ENCODE results near the gene WBP4.
"Not testable (repeated sequence)": the region's sequence is repeated elsewhere in the genome, so short reads cannot be mapped to it uniquely, and the experiment has no call there.

The WBP4 gene

GRCh38 chr13:41061075-41061913, at the start of gene WBP4:
Gene WBP4, plus strand, starts transcription at chr13:41061509. Its CDS starts 165 bp downstream, at chr13:41061674.
- DNase-seq = peak; percentile 97

- no peak for DNase-seq
Observed at GRCh38 chr13:41012536-41012935, 48.8 kb upstream of the WBP4 start.

GRCh38 chr13:41013835-41014234, 47.5 kb upstream of the WBP4 start:
- DNase-seq = no peak

GRCh38 chr13:41015920-41016319, 45.4 kb upstream of the WBP4 start:
- no peak for DNase-seq

GRCh38 chr13:41017159-41017558, 44.1 kb upstream of the WBP4 start:
- DNase-seq = no peak

GRCh38 chr13:41017817-41018601, 43.3 kb upstream of the WBP4 start:
- no peak for DNase-seq

GRCh38 chr13:41018602-41018948, 42.7 kb upstream of the WBP4 start:
- DNase-seq = no peak

GRCh38 chr13:41019011-41019487, 42.3 kb upstream of the WBP4 start, which contains the start of gene ELF1:
Gene ELF1, minus strand, starts transcription at chr13:41019316. Its CDS starts 37,262 bp downstream, at chr13:40982054.
- DNase-seq = peak; percentile 77

- no peak for DNase-seq
Observed at GRCh38 chr13:41019578-41020347, 41.5 kb upstream of the WBP4 start.

GRCh38 chr13:41025518-41025917, 35.8 kb upstream of the WBP4 start:
- DNase-seq = no peak

- DNase-seq = no peak
Observed at GRCh38 chr13:41026788-41027187, 34.5 kb upstream of the WBP4 start.

- no peak for DNase-seq
Observed at GRCh38 chr13:41028051-41028450, 33.3 kb upstream of the WBP4 start.

- DNase-seq = no peak
Observed at GRCh38 chr13:41029629-41030028, 31.7 kb upstream of the WBP4 start.

- DNase-seq = no peak
Observed at GRCh38 chr13:41032691-41033376, 28.5 kb upstream of the WBP4 start.

GRCh38 chr13:41034382-41034781, 26.9 kb upstream of the WBP4 start:
- DNase-seq = no peak

- no peak for DNase-seq
Observed at GRCh38 chr13:41034881-41035280, 26.4 kb upstream of the WBP4 start.

GRCh38 chr13:41036557-41036956, 24.8 kb upstream of the WBP4 start:
- DNase-seq = not testable (repeated sequence)

GRCh38 chr13:41039746-41040145, 21.6 kb upstream of the WBP4 start:
- no peak for DNase-seq

- no peak for DNase-seq
Observed at GRCh38 chr13:41040584-41041334, 20.6 kb upstream of the WBP4 start.

GRCh38 chr13:41042419-41042818, 18.9 kb upstream of the WBP4 start:
- DNase-seq = not testable (repeated sequence)

GRCh38 chr13:41048640-41049039, 12.7 kb upstream of the WBP4 start:
- DNase-seq = no peak
